Measurements from ENCODE around the gene ZNF528.

ZNF528 gene

DNA sequence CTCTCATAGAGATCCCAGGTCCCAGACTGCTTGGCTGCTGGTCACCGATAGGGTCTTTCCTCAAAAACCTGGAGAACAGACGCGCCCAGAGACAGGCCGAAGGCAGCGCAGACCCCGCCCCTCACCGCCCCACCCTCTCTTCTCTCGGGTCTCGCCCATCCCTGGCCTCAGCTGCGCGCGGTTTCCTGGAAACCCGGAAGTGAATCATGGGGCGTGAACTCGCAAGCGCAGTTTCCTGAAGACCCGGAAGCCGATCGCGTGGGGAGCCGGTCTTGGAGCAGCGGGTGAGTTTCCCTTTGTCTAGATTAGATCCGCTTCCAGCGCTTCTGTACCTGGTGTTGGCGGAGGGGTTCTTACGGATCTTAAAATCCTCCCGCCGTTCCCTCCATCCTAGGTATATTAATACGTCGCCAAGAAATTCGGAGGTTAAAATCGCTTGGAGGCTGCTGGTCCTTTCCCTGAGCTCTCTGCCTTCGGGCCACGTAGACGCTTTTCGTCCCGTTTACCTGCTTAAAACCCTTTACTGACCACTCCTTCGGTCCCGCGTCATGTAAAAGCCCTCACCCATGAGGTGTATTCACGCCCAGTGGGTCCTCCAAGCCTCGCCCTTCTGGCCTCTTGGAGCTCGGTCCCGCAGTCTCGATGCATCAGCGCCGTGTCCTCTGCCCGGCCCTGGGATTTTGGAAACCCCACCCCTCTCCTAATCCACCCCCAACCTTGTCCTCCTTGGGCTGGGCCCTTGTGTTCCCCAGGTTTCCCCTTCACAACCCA, 55.9 kb downstream of the ZNF528 start, which contains the start of gene ZNF578:
Gene ZNF578 (plus strand): TSS at position 230 of the 771 bp plus-strand sequence. CDS start 48,293 bp downstream, outside the sequence.
- in situ Hi-C loops (cut with HindIII; ENCODE audit: low pct_unique_long_range_greater_than_20kb, low sequenced_read_pairs): no loop called here

DNA sequence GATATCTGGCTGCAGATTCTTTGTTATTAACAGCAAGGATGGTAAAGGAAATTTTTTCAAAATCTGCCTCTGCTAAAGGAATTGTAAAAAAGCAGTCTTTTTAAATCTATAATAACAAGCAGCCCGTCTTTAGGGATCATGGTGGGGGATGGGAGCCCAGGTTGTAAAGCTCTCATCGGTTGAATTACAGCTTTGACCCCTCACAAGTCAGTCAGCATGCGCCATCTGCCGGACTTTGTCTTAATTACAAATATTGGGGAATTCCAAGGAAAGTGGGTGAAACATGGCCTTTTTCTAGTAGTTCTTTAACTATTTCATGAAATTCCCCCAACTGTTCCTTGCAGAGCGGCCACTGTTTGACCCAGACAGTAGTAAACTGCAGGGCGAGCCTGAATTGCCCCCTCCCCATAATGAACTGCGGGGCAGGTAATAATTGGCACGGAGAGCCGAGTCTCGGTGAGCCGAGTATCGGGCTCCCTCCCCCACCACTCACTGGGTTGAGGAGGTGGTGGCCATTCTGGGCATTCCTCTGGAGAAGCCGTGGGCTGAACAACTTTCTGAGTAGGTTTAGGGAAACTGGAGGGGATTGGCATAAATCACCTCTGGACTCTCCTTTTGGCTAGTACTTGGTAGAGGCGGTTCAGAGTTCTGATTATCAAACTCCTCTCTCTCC, 67.3 kb downstream of the ZNF528 start:
- TF ChIP-seq JUND (IDR thresholded peaks at IDR 0.05; ENCODE audit: low read depth): no peak
- in situ Hi-C loops (cut with HindIII; ENCODE audit: low pct_unique_long_range_greater_than_20kb, low sequenced_read_pairs): no loop called here
- peak; percentile 23 to 80 for DNase-seq (ENCODE audit: low read depth in 1 of 2, low spot score in 1 of 2)

More for the DNA sequence above, 55.9 kb downstream of the ZNF528 start, which contains the start of gene ZNF578:
- no peak for DNase-seq (ENCODE audit: low read depth in 1 of 2, low spot score in 1 of 2)
- no peak for TF ChIP-seq JUND (IDR thresholded peaks at IDR 0.05; ENCODE audit: low read depth)

All from T47D (cell line).